PC-9 (cell line): Measurements from ENCODE around the gene ZNF420. TPM values are rescaled to one million over a fixed set of nuclear protein-coding genes. Genes with fewer than 3 reads are reported as not detected.

Source experiments
- BruUV-seq: library from RNA; stranded (reverse); fragments of 400-500 nt; replicated peaks from 2 replicates; lab custom pipeline; 2021; lab: Mats Ljungman, UMichigan
- CTCF ChIA-PET: fragments of 300-600 bp; sonication (Branson Sonifier 250); formaldehyde crosslinking; loops from one replicate; lab custom pipeline; 2022; ENCODE audit warnings: antibody characterized with exemption; lab: Charles Lee
- POLR2A ChIA-PET: fragments of 300-600 bp; sonication (Branson Sonifier 250); formaldehyde crosslinking; loops from one replicate; lab custom pipeline; 2022; ENCODE audit warnings: antibody characterized with exemption; ENCODE audit not compliant: unreplicated experiment; lab: Charles Lee
- DNase-seq, 2 experiments: peaks; one replicate each; pipeline versions ENCODE4 v3.0.0 to v3.0.0-alpha.2; 2015 to 2022; ENCODE audit warnings: mixed read lengths in 1 of 2
- H2AFZ ChIP-seq: fragments of 200-600 bp; sonication (generic); 2 replicates; pipeline ENCODE4 v1.8.1; 2017; ENCODE audit warnings: antibody characterized with exemption
- H3F3A ChIP-seq: fragments of 200-600 bp; sonication (generic); 2 replicates; pipeline ENCODE4 v1.8.1; 2017; ENCODE audit warnings: antibody characterized with exemption, mild to moderate bottlenecking, low read depth; ENCODE audit not compliant: insufficient read depth
- H3K27ac ChIP-seq: fragments of 200-600 bp; sonication (generic); 2 replicates; pipeline ENCODE4 v1.6.1; 2016; ENCODE audit warnings: mixed run types
- H3K27me3 ChIP-seq: fragments of 200-600 bp; sonication (generic); 2 replicates; pipeline ENCODE4 v1.6.1; 2016; ENCODE audit warnings: low read depth, mixed run types; ENCODE audit not compliant: insufficient read depth
- H3K36me3 ChIP-seq: fragments of 200-600 bp; sonication (generic); 2 replicates; pipeline ENCODE4 v1.6.1; 2016; ENCODE audit warnings: low read depth, mixed run types
- H3K4me1 ChIP-seq: fragments of 200-600 bp; sonication (generic); replicated peaks from 2 replicates; pipeline ENCODE4 v1.6.1; 2016; ENCODE audit warnings: mixed run types; ENCODE audit not compliant: insufficient read depth
- H3K4me2 ChIP-seq: fragments of 200-600 bp; sonication (generic); 2 replicates; pipeline ENCODE4 v1.6.1; 2017; ENCODE audit warnings: mixed run types
- H3K4me3 ChIP-seq: fragments of 200-600 bp; sonication (generic); 2 replicates; pipeline ENCODE4 v1.6.1; 2016; ENCODE audit warnings: mixed run types
- H3K79me2 ChIP-seq: fragments of 200-600 bp; sonication (generic); 2 replicates; pipeline ENCODE4 v1.6.1; 2017; ENCODE audit warnings: low read depth, mixed run types
- H3K9me2 ChIP-seq: fragments of 200-600 bp; sonication (generic); 2 replicates; pipeline ENCODE4 v1.8.1; 2017; ENCODE audit warnings: mild to moderate bottlenecking; ENCODE audit not compliant: insufficient read depth
- H3K9me3 ChIP-seq: fragments of 200-600 bp; sonication (generic); 2 replicates; pipeline ENCODE4 v1.8.1; 2016; ENCODE audit warnings: low read depth; ENCODE audit not compliant: insufficient read depth
- H4K20me1 ChIP-seq: fragments of 200-600 bp; sonication (generic); 2 replicates; pipeline ENCODE4 v1.8.1; 2017; ENCODE audit not compliant: insufficient read depth
- CTCF ChIP-seq: fragments of 200-600 bp; sonication (generic); conservative IDR thresholded peaks from 2 replicates; pipeline ENCODE4 v1.6.1; 2017; ENCODE audit warnings: mixed run types, antibody characterized with exemption, mild to moderate bottlenecking, moderate library complexity
- EZH2 ChIP-seq: fragments of 200-600 bp; sonication (generic); IDR thresholded peaks from 2 replicates; pipeline ENCODE4 v1.8.0; 2017; ENCODE audit warnings: antibody characterized with exemption, low read depth
- intact Hi-C: fragments of 100-400 bp; cut with micrococcal nuclease; formaldehyde crosslinking; loops from one replicate; pipeline ENCODE4 v1.10.0; 2022; ENCODE audit not compliant: unreplicated experiment
- total RNA-seq: library from RNA; stranded (reverse); gene quantifications from 2 replicates; pipeline ENCODE4 v1.2.3, GENCODE V29; 2021

Gene ZNF420
- total RNA-seq, 1 experiment from 2014 or later, result 4.7 TPM

GRCh38 chr19:37148214-37148613 is 70.0 kb downstream of the ZNF420 start:
- H3K79me2 ChIP-seq, result no peaks in the 10 kb centered on the region
- no peak for DNase-seq
- H4K20me1 ChIP-seq, result no peaks in the 10 kb centered on the region
- H2AFZ ChIP-seq, result no peak overlapping the region
- H3K36me3 ChIP-seq, result no peaks in the 10 kb centered on the region
- ChIA-PET CTCF (no interaction called here), POLR2A (no interaction called here)
- no peak overlapping the region for H3K4me2 ChIP-seq
- no peak overlapping the region for H3K27ac ChIP-seq
- intact Hi-C loops, result no loop called here
- H3K4me1 ChIP-seq, result no peaks in the 10 kb centered on the region
- peaks cover 21% of the 10 kb centered on the region for H3K9me3 ChIP-seq
- BruUV-seq, result no TSS peak
- H3F3A ChIP-seq, result no peaks in the 10 kb centered on the region
- H3K4me3 ChIP-seq, result no peak overlapping the region
- no peak for TF ChIP-seq EZH2
- no peak for TF ChIP-seq CTCF
- no peaks in the 10 kb centered on the region for H3K27me3 ChIP-seq
- H3K9me2 ChIP-seq, result no peaks in the 10 kb centered on the region

GRCh38 chr19:37160153-37160552 is 81.9 kb downstream of the ZNF420 start:
- no peak for DNase-seq
- intact Hi-C loops, result no loop called here
- POLR2A ChIA-PET, result no interaction called here

GRCh38 chr19:37165635-37166034 is 87.4 kb downstream of the ZNF420 start:
- CTCF ChIA-PET, result no interaction called here
- Histone ChIP-seq H4K20me1 (no peaks in the 10 kb centered on the region), H3K4me1 (no peaks in the 10 kb centered on the region), H3K27me3 (no peaks in the 10 kb centered on the region), H3K27ac (no peak overlapping the region), H3K9me3 (peaks cover 20% of the 10 kb centered on the region), H3K4me3 (no peak overlapping the region), H3F3A (no peaks in the 10 kb centered on the region), H2AFZ (no peak overlapping the region), H3K79me2 (no peaks in the 10 kb centered on the region), H3K4me2 (no peak overlapping the region), H3K36me3 (no peaks in the 10 kb centered on the region; the same call in 1 of the 2 replicates), H3K9me2 (no peaks in the 10 kb centered on the region)
- no peak for DNase-seq
- no TSS peak for BruUV-seq
- intact Hi-C loops, result no loop called here
- TF ChIP-seq CTCF (no peak), EZH2 (no peak)
- POLR2A ChIA-PET, result no interaction called here

More at GRCh38 chr19:37160153-37160552, 81.9 kb downstream of the ZNF420 start:
- H3K9me3 ChIP-seq, result peaks cover 31% of the 10 kb centered on the region
- TF ChIP-seq EZH2, result no peak
- no peaks in the 10 kb centered on the region for H3K79me2 ChIP-seq
- H3K9me2 ChIP-seq, result no peaks in the 10 kb centered on the region
- no peak overlapping the region for H3K4me3 ChIP-seq
- H3K4me2 ChIP-seq, result no peak overlapping the region
- no peaks in the 10 kb centered on the region for H3K27me3 ChIP-seq
- H3K36me3 ChIP-seq, result no peaks in the 10 kb centered on the region
- H3F3A ChIP-seq, result no peaks in the 10 kb centered on the region
- H3K4me1 ChIP-seq, result no peaks in the 10 kb centered on the region
- no peak overlapping the region for H2AFZ ChIP-seq
- H3K27ac ChIP-seq, result no peak overlapping the region
- BruUV-seq, result no TSS peak
- CTCF ChIA-PET, result no interaction called here
- no peaks in the 10 kb centered on the region for H4K20me1 ChIP-seq
